Measurements from ENCODE around the gene HDAC4.

GRCh38 chr2:239018271-239019182 lies 382.3 kb downstream of the HDAC4 start:
- no peak for TF ChIP-seq TCF7 (CRISPR knock-in tag; IDR thresholded peaks at IDR 0.05; ENCODE audit: low read depth)
- TF ChIP-seq ZNF263 (CRISPR knock-in tag; IDR thresholded peaks at IDR 0.05; ENCODE audit: low read depth): no peak
- no peak for TF ChIP-seq CTCF (IDR thresholded peaks at IDR 0.05)
- no peak for TF ChIP-seq MAX (CRISPR knock-in tag; IDR thresholded peaks at IDR 0.05)
- no peak for TF ChIP-seq ZNF671 (CRISPR knock-in tag; IDR thresholded peaks at IDR 0.05)

Data from WTC11 (cell line).